Measurements from ENCODE around the gene DBI.
A peak's percentile ranks its signal among the peaks of the same experiment; 100 is the strongest.

DBI gene

GRCh38 chr2:119366649-119367471 is at the start of gene DBI, which contains the start of gene C2orf76:
DBI (plus strand) TSS chr2:119366977; CDS start chr2:119367052, 75 bp downstream.
C2orf76 (minus strand) TSS chr2:119366834; CDS start chr2:119339959, 26,875 bp downstream.
- DNase-seq (ENCODE audit: low read depth in 3 of 3) = peak; percentile 77 to 87 (median 82)

- no peak for DNase-seq (ENCODE audit: low read depth in 3 of 3)
These were observed 49.2 kb upstream of the DBI start for GRCh38 chr2:119317554-119317953.

- DNase-seq (ENCODE audit: low read depth in 3 of 3) = no peak
These were observed 47.2 kb upstream of the DBI start for GRCh38 chr2:119319593-119319992.

GRCh38 chr2:119323459-119323858 is 43.3 kb upstream of the DBI start:
- DNase-seq (ENCODE audit: low read depth in 3 of 3) = no peak

GRCh38 chr2:119324685-119325270 is 42.0 kb upstream of the DBI start:
- DNase-seq (ENCODE audit: low read depth in 3 of 3) = no peak

- DNase-seq (ENCODE audit: low read depth in 3 of 3) = no peak
These were observed 39.8 kb upstream of the DBI start for GRCh38 chr2:119326938-119327337.

GRCh38 chr2:119327431-119327830 is 39.3 kb upstream of the DBI start:
- no peak for DNase-seq (ENCODE audit: low read depth in 3 of 3)

GRCh38 chr2:119332953-119333352 is 33.8 kb upstream of the DBI start:
- DNase-seq (ENCODE audit: low read depth in 3 of 3) = no peak

- no peak for DNase-seq (ENCODE audit: low read depth in 3 of 3)
These were observed 33.4 kb upstream of the DBI start for GRCh38 chr2:119333360-119333759.

- DNase-seq (ENCODE audit: low read depth in 3 of 3) = no peak
These were observed 32.9 kb upstream of the DBI start for GRCh38 chr2:119333833-119334232.

- no peak for DNase-seq (ENCODE audit: low read depth in 3 of 3)
These were observed 29.0 kb upstream of the DBI start for GRCh38 chr2:119337749-119338148.

GRCh38 chr2:119338272-119338671 is 28.5 kb upstream of the DBI start:
- no peak for DNase-seq (ENCODE audit: low read depth in 3 of 3)

GRCh38 chr2:119338826-119339561 is 27.8 kb upstream of the DBI start:
- DNase-seq (ENCODE audit: low read depth in 3 of 3) = no peak

GRCh38 chr2:119339562-119339923 is 27.2 kb upstream of the DBI start:
- no peak for DNase-seq (ENCODE audit: low read depth in 3 of 3)

GRCh38 chr2:119341684-119342083 is 25.1 kb upstream of the DBI start:
- DNase-seq (ENCODE audit: low read depth in 3 of 3) = no peak

GRCh38 chr2:119349289-119349688 is 17.5 kb upstream of the DBI start:
- DNase-seq (ENCODE audit: low read depth in 3 of 3) = no peak

- DNase-seq (ENCODE audit: low read depth in 3 of 3) = no peak
These were observed 16.3 kb upstream of the DBI start for GRCh38 chr2:119350311-119350998.

GRCh38 chr2:119352357-119352756 is 14.4 kb upstream of the DBI start:
- DNase-seq (ENCODE audit: low read depth in 3 of 3) = no peak

GRCh38 chr2:119354860-119355259 is 11.9 kb upstream of the DBI start:
- no peak for DNase-seq (ENCODE audit: low read depth in 3 of 3)

- no peak for DNase-seq (ENCODE audit: low read depth in 3 of 3)
These were observed 7.0 kb upstream of the DBI start for GRCh38 chr2:119359774-119360173.

- DNase-seq (ENCODE audit: low read depth in 3 of 3) = no peak
These were observed 6.3 kb upstream of the DBI start for GRCh38 chr2:119360423-119360966.

- no peak for DNase-seq (ENCODE audit: low read depth in 3 of 3)
These were observed 2.0 kb upstream of the DBI start for GRCh38 chr2:119364798-119365197.

Data from stimulated activated CD4-positive, alpha-beta T cell treated with anti-CD3 and anti-CD28 coated beads, TNF-alpha, amount 100 ng/mL, for 4 hours (primary cell).